Urothelium cell line (cell line): ENCODE data around the gene HOXD12.

Experiments used
- DNase-seq: peaks from one replicate; pipeline ENCODE4 v3.0.0; 2011; ENCODE audit warnings: low spot score, mixed read lengths
- FAIRE-seq: peaks from 2 replicates; lab custom pipeline; 2011; peaks lifted over from hg19 to GRCh38; lab: Jason Lieb, UNC

The HOXD12 gene

GRCh38 chr2:176130147-176130956, 30.8 kb downstream of the HOXD12 start:
- DNase-seq (peak; percentile 61), FAIRE-seq (no peak)

- DNase-seq = no peak
- no peak for FAIRE-seq
These were observed 31.6 kb downstream of the HOXD12 start for GRCh38 chr2:176130957-176131847.

DNA sequence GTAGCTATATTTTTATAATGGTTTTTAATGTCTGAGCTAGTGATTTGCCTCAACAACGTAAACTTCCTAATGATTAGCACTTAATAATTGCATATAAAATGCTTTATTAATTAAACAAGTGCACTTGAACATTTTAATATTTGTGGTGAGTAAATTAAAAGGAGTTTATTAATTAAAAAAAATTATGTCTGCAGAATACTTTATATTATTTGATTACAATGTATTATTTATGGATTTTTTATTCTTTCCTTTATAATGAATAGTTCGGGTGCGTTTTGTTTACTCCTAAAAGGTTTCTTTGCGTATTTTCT, 32.2 kb downstream of the HOXD12 start:
- DNase-seq (no peak), FAIRE-seq (no peak)

GRCh38 chr2:176132205-176133171, 32.9 kb downstream of the HOXD12 start:
- no peak for FAIRE-seq

DNA sequence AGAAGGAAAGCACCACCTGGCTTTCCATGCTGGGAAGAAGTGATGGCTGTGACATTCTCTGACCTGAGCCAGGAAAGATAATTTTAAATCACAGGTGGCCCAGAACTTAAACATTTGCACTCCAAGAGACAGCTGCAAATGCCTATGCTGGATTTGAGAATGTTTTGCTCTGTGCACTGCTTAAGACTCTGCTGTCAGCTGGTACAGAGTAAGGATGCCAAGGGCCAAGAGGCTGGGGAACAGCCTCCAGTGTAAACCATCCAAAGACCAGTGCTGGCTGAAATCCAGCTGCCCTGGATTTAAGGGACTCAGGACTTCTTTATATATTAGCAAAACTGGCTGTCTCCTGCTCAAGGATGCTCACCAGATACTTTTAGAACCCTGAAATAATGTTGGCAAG, 33.8 kb downstream of the HOXD12 start:
- DNase-seq (no peak), FAIRE-seq (no peak)

More at GRCh38 chr2:176132205-176133171, 32.9 kb downstream of the HOXD12 start:
- DNase-seq = no peak

DNA sequence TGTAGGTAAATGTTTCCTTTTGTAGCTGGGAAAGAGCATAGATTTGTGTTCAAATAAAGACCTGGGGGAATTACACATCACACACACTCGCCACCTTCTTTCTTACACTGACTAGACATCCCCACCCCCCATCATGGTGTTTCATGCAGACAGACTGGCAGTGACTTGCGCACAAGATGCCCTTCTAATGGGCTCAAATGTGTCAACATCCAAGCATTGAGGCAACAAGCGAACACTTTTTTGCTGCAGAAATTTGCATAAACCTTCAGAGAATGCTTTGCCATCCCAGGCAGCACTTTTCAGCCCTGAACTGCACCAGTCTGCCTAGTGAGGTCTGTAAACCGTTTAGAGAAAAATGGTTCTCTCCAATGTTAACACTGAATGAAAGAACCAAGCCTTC, 34.4 kb downstream of the HOXD12 start:
- no peak for FAIRE-seq
- DNase-seq = no peak

- DNase-seq (no peak), FAIRE-seq (no peak)
These were observed 35.4 kb downstream of the HOXD12 start for GRCh38 chr2:176135035-176135440.

DNA sequence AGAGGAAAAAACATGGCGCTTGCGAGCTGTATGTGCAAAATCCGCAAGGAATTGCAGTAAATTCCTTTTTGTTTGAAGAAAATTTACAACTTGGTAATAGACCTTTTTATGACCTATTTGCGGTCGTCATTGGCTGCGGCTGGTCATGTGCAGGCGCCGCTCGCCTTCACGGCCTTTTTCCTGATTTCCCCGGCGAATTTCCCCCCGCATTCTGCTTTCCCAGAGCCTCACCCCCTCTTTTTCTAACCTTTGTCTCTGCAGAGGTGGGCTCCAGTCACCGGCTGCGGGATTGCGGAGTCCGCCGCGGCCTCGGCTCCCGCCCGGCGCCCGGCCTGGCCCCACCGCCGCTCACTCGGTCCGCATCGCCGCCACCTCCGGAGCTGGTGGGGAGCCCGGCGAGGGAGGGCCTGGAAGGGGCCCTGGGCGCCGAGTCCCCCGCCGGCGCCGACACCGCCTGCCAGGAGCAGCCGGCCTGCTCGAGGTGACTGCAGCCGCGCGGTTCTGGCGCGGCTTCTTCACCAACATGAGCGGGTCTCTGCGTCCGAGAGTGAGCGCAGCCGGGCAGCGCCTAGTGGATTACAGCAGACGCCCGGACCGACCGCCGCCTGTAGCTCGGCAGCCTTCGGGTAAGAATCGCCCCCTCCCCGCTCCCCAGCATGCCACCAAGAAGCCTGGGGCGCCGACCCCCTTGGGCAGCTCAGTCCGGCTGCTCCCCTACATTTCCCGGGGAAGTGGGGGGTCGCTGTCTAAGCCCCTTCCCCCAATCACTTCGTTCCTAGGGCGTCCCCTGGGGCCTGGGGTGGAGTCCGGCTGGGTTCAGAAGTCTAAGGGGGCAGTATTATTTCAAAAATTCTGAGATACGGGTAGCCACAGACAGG, 37.0 kb downstream of the HOXD12 start:
- DNase-seq = peak; percentile 55
- no peak for FAIRE-seq

DNA sequence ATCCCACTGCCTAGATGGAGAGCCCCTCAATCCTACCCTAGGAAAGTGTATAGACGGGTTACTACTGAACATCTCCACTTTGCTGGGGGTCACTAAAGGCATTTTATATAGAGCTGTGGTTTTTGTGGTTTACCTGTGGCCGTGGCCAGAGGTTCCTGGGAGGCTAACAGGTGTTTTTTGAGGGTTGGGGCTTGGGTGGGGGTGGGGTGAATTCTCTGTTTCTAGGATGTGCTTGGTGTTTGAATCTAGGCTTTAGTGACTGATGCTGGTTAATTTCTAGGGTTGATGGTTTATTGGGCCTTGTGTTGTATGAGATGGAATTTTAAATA, 37.6 kb downstream of the HOXD12 start:
- DNase-seq = no peak
- FAIRE-seq = no peak

DNA sequence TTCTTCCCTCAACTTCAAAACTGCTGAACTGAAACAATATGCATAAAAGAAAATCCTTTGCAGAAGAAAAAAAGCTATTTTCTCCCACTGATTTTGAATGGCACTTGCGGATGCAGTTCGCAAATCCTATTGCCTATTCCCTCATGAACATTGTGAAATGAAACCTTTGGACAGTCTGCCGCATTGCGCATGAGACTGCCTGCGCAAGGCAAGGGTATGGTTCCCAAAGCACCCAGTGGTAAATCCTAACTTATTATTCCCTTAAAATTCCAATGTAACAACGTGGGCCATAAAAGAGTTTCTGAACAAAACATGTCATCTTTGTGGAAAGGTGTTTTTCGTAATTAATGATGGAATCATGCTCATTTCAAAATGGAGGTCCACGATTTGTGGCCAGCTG, 38.3 kb downstream of the HOXD12 start:
- FAIRE-seq (no peak), DNase-seq (no peak)

DNA sequence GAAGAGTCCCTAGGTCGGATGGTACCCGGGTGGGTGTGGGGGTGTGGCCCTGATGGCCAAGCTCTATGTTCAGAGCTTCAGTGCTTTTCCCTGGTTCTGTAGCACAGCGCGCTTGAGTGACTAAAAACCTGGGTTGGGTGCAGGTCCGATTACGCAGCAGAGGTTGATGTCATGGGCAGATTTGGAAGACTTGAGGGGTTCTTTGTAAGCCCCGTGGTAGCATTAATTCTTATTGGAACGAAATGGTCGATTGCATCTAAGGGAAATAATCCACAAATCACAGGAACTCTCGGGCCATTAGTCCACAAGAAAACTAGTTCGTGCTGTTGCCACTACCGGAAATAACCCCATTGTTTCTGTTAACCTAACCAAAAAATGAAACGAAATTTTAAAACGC, 38.9 kb downstream of the HOXD12 start:
- no peak for FAIRE-seq
- no peak for DNase-seq

GRCh38 chr2:176138923-176139660, 39.5 kb downstream of the HOXD12 start:
- FAIRE-seq = no peak

DNA sequence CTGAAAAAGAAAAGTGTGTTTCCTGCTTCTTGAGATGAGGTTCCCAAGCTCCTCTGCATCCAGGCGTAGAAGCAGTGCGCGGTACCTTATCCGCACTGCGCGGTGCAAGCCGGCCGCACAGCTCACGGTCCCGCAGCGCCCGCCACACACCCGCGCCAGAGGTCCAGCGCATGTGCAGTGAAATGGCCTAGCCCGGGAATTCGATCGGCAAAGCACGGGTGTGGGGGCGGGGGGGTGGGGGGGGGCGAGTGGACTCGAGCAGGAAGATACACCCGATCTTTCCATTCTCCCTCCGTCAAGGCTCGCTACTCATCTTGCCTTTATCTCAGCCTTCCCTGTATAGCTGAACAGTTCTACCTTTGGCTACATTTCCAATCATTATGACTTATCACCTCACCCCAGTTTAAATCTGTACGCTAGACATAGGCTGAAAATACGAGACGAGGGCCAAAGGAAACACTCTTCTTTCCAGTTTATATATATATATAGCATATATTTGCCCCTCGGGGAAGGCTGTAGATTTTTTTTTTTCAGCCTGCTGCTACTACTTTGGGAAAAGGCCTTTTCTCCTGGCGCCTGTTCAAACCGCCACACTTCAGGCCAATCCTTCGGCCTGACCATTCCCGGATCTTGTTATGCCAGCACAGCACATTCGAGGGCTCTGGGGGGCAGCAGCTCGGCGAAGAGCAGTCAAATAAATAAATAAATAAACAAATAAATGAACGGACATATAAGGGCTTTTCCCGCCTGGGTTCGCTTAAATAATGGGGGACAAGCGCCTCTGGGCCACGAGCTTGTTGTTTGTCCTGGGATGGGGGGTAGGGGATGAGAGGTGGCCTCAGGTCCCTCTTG, 40.3 kb downstream of the HOXD12 start:
- DNase-seq (no peak), FAIRE-seq (no peak)

More at GRCh38 chr2:176138923-176139660, 39.5 kb downstream of the HOXD12 start:
- DNase-seq = no peak

- DNase-seq (peak; percentile 88), FAIRE-seq (peak; percentile 71)
These were observed 41.1 kb downstream of the HOXD12 start for GRCh38 chr2:176140513-176141317.

DNA sequence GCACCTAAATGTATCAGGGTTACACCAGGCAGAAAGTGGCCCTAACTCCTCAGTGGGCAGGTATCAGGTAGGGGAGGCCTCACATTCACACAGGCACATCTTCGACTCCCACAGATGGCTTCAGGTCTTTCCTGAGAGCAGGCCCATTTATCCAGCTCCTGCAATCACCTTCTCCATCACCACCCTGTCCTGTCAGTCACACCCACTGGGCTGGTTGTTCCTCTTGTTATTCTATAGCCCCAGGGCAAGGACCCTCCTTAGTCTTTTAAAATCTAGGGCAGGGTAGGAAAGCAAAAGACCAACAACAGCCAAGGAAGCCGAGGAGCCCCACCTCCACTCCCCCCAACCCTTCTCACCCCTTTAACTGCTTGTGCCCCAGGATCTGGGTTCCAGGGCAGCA, 42.7 kb downstream of the HOXD12 start:
- FAIRE-seq (no peak), DNase-seq (no peak)

GRCh38 chr2:176145085-176145969, 45.7 kb downstream of the HOXD12 start:
- FAIRE-seq = no peak
- no peak for DNase-seq

DNA sequence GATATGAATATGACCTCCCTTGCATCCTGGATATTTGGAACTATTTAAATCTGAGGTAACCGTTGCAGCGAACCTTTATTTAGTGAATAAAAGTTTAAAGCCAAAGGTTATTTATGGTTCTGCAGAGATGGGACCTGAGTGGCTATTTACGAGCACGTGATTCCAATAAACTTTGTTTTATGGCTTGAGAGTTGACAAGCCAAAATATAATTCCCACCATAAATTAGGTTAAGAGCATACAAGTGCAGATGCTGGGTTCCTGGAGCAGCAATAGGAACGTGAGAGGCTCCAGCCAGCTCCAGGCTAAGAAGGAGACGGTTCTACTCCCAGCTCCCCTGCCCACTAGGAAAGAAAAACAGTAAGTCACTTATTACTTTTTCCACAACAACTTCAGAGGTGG, 46.5 kb downstream of the HOXD12 start:
- DNase-seq (no peak), FAIRE-seq (no peak)
